M059J (cell line): ENCODE results near the gene NME1. TPM values are rescaled to one million over a fixed set of nuclear protein-coding genes. Genes with fewer than 3 reads are reported as not detected.

ENCODE experiments used
- DNase-seq: peaks from one replicate; pipeline ENCODE4 v3.0.0-alpha.2; 2012; ENCODE audit warnings: low read depth
- total RNA-seq: library from RNA; depleted of rRNA; stranded (reverse); fragments of >200 nt; shearing (Covaris generic); gene quantifications from 2 replicates; pipeline ENCODE4 v1.2.3, GENCODE V29; 2014; rRNA removed

Gene NME1
- total RNA-seq, 1 experiment from 2014 or later, result 178 TPM

DNA sequence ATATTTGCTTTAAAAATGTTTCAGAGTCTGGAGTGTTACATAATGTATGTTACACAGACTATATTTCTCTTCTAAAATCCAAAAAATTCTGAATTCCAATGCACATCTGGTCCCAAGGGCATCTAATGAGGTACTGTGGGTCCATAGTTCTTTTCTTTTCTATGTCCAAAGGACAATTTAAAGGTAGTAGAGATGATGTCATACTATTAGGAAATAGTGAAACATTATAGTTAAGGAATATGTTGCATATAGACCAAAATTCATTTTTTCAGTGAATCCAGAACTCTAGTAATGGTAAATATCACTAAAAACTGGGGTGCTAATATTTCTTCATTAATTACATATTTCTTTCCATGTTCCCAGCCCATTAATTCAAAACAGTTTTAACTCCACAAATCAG is 35.8 kb downstream of the NME1 start:
- DNase-seq, result no peak

DNA sequence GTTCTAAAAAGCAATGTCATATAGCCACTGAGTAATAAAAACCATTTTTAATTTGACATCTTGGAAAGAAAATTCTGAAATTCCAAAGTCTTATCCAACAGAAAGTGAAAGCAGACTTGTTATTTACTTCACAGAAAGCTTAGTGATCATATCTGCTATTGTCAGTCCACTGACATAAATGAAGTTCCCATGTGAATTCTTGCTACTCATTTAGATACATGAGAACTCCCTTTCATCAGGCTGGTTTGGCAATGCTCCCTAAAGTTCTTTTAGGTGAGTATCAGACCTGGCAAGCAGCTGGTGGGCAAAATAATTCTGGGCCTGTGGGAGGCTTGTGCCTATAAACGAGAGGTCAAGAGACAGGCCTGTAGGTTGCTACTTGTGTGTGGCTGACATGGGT is 36.3 kb downstream of the NME1 start:
- DNase-seq, result no peak

DNA sequence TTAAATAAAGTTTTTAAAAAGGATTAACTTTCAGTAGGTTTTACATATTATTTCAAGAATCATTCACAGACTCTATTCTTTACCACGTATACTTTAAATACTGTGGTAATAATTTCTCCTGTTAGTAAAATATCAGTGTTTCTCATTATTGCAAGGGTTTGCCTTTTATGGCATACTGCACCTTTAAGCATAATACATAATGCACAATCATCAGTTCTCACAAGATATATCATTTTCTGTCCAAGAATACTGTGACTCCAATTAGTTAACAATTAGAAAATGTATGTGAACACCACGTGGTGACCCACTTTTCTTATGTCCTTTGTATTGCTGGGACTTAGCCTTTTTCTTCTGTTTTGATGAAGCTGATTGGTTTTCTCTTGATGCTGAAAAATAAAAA is 38.5 kb downstream of the NME1 start:
- no peak for DNase-seq

DNA sequence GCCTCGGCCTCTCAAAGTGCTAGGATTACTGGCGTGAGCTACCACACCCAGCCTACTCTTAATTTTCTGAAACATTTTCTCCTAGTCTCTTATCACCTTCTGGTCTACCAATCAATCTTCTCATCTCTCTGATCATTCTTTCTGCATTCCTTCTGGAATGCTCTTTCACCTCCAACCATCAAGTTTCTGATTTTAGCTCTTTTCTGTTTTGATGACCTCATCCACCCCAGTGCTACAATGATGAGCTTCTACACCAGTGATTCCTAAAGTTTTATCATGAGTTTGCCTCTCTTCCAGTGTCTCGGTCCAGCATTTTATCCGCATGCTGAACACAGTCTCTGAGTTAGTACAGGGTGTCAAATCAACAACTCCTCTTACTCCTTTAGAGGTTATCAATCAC is 44.4 kb downstream of the NME1 start:
- DNase-seq, result no peak

DNA sequence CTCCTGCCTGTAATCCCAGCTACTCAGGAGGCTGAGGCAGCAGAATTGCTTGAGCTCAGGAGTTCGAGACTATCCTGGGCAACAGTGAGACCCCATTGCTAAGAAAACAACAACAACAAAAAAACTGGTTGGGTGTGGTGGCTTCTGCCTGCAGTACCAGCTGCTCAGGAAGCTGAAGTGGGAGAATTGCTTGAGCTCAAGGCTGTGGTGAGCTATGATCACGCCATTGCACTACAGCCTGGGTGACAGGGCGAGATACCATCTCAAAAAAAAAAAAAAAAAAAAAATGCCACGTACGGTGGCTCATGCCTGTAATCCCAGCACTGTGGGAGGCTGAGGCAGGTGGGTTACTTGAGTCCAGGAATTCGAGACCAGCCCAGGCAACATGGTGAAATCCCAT is 46.9 kb downstream of the NME1 start:
- no peak for DNase-seq

DNA sequence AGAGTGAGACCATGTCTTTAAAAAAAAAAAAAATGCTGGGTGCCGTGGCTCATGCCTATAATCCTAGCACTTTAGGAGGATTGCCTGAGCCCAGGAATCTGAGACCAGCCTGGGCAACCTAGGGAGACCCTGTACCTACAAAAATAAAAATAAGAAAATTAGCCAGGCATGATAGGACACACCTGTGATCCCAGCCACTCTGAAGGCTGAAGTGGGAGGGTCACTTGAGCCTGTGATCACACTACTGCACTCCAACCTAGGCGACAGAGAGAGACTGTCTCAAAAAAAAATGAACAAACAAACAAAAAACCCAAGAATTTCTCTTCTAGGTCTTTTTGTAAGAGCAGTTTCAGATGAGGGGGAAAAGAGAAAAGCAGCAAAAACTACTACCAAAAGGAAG is 47.5 kb downstream of the NME1 start:
- no peak for DNase-seq

DNA sequence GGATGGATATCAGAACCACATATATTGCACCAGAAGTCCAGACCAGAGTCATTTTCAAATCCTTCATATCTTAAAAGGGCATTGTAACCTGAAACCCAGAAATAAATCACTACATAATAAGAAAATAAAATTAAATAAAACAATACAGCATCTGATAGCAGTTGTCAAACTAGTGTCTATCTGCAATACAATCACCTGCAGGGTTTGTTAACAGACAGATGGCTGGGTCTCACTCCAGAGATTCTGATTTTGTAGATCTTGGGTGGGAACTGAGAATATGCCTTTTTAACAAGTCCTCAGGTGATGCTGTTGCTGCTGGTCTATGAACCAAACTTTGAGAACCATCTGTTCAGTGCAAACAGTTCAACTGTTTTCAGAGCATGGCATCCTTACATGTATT is 50.5 kb downstream of the NME1 start:
- DNase-seq, result no peak

Other genes with a start within 250 kb of the NME1 start
- gene SPAG9, start 32.7 kb upstream of the NME1 start, total RNA-seq, result 29.9 and 43.9 TPM in 2 replicates
- 491 and 573 TPM in 2 replicates for gene NME2, start 12.9 kb downstream of the NME1 start, total RNA-seq
- 3.3 and 3.8 TPM in 2 replicates for gene MBTD1, start 106.5 kb downstream of the NME1 start, total RNA-seq
- gene UTP18, start 107.0 kb downstream of the NME1 start, total RNA-seq, result 35.3 and 51.4 TPM in 2 replicates